GM21786 (cell line): ENCODE measurements around the gene NAALADL2.
A peak's percentile ranks its signal among the peaks of the same experiment; 100 is the strongest.

ENCODE experiments used
- ATAC-seq: cut with Tn5 transposase; IDR thresholded peaks from one replicate; pipeline ENCODE4 v1.9.1; 2021; ENCODE audit not compliant: unreplicated experiment

NAALADL2 gene

DNA sequence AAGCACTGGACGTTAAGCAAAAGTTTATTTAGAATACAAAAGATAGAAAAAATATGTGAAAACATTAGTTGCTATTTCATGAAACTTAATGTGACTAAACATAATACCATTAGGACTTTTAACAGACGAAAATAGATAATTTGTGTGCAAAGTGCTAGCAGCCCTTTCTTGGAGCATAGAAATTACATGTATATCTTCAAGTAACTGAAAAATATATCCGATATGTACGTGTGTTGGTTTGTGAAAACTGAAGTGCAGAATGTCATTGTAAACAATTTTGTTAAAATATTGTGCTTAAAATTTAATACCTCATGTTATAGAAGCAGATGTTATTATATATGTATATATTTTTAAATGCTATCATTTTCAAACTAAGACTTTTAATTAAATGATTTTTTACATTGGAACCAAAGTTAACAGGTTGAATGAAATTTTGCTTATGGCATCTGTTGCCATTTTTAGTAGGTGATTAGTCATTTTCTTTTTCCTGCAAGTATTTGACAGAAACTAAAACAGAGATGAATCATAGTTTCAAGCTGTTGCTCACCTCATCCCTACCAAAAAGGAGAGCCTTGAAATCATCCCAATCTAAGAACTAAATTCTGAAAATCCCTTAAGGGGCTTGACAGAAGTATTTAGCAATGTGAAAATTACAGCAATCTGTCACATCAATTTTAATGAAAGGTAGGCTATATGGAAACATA is 334.8 kb downstream of the NAALADL2 start:
- peak; percentile 82 for ATAC-seq

DNA sequence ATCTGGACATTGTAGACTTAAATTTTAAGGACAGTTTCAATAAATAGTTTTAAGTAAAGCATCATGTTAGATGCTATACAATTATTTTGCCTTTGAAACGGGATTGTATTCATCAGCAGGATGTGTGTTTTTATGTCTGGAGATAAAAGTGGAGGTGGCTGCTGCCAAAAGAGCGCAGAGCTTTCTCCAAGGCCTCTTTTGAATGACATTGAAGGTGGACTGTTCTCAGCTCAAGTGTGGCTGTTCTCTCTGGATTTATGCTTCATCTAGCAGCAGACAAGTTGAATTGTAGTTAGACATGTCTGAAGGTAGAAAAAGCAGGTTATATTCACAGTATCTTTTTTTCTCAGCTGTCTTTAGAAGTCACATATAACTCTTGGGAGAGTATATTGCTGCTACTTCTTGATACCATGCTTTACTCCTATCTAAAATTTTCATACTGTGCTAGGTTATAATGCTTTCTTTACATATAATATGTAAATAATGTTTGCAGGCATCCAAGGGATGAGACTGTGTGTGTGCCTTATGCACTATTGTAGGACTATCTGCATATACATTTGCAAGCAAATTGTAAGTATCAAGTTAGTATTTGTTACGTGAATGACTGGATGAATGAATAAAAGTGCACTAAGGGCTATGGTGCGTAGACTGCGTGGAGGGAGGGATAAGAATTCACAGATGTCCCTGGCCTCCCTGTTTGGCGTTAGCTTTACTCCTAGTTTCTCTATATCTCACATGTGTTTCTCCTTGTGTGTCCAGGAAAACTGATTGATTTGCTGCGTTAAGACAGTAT is 340.1 kb downstream of the NAALADL2 start:
- ATAC-seq = no peak

DNA sequence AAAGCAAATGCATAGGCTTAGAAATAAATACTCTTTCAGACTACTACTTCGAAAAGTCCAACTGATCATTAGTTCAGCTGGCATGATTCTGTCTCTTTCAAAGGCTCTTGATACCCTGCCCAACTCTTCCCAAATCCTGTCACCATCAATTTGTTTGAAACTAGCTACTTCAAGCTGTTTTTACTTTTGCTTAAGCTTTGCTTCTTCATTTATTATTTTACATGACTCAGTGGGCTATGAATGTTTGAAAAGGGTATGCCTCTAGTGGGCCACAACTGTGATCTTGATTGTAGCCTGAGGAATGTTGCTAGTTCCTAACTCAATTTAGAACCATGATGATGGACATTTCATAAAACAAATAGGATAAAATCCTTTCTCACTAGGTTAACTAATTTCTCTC is 340.8 kb downstream of the NAALADL2 start:
- ATAC-seq = no peak

DNA sequence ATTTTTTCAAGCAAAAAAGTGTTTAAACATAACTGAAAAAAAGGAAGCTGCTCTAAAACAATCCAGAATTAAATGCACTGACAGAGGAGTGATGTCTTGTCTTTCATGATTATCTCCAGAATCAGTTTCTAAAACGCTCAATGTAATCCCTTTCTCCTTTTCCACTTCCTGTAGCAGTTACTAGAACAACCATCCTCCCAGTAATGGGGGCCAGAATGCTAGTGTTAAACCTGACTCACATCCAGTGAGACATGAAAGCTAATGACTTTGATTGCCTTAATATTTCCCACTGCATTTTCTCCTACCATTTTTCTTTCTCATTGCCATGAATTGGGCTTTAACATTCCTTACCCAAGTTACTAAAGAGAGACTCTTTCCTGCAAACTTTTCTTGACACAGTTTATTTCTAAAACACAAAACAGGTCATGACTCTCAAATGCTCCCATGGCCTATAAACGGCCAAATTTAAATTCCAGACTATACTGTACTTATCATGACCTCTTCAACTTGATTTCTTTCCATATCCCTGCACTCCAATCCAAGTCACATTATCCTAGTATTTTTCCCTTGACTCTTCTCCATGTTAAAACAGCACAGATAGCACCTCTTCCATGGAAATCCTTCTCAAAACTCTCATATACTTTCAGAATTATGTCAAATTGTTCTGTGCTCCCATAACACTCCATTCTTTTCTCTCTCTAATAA is 341.4 kb downstream of the NAALADL2 start:
- no peak for ATAC-seq

DNA sequence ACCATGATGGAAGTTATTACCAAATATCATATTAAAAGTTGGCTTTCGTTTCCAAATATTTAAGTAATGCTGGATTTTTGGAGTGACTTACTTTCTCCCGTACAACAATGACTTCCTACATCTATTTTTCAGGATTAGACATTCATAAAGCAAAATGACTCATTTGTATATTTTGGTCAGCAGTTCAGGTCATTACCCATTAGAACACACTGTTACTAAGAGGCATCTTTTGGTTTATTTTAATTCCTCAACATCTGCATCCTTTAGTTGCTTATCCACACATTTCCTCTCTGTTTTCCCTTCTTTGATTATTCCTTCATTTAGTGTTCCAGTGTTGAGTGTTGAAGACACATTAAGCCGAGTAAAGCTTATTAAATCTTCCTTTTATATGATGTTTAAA is 348.2 kb downstream of the NAALADL2 start:
- ATAC-seq = no peak

DNA sequence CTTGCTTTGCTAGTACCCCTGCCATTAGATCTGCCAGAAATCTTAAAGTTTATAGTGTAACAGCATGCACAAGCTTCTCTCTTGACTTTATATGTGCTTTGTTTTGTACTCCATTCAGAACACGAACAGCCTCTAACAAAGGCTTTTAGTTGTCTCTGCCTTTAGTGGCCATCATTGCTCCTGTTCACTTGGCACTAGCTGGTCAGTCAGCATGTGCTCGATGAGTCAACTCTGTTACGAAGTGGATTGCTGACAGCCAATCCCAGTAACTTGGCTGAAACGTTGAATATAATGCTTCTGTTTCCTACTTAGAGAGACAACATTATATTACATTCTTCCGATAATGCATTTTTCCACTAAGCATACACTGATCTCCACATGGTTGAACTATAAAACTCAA is 349.2 kb downstream of the NAALADL2 start:
- no peak for ATAC-seq

DNA sequence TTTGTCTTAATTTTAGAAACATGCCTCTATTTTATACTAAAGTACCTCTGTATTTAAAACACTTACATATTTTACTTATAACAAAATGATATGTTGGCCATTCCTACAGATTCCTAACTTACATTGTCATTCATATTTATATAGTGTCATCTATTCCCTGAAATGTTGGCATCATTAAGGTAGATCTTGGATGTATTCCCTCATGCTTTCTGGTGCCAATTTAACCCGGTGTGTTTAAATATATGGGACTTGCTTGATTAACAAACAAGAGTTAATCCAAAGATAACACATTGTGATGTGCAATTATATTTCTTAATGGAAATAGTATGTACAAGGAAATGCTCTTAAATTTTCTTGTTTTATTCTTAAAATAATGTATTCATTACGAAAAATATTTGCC is 352.3 kb downstream of the NAALADL2 start:
- no peak for ATAC-seq

DNA sequence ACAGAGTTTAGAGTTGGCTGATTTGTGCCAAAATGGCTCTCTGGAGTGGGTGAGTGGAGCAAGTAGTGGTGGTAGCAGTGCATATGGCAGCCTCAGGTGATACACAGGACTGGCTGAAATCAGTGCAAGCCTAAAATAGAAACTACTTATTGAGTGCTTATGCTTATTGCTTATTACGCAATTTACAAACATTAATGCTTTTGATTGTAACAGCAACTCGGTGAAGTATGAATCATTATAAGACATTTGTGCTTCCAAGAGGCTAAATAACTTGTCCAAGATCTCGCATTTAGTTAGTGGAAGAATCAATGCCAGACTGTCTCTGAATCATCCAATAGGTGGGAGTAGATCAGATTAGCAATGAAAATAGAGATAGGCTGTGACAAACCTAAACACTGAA is 353.8 kb downstream of the NAALADL2 start:
- ATAC-seq = no peak

DNA sequence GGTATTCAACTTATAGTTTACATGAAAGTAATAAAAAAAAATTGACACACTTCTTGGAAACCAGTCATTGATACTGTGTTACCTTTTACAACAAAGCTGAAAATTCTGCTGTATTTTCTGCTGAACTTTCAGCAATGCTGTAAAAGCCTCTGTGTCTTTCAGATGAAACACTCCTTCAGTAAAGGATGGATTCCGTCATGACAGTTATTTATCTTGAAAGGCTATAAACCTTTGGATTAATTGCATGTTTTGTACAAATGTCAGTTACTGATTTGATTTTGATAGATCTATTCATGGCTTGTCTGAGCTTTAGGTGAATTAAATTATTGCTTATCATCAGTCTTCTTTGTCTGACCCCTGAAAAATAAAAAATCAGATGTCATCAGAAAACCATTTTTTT is 355.1 kb downstream of the NAALADL2 start:
- ATAC-seq = no peak

DNA sequence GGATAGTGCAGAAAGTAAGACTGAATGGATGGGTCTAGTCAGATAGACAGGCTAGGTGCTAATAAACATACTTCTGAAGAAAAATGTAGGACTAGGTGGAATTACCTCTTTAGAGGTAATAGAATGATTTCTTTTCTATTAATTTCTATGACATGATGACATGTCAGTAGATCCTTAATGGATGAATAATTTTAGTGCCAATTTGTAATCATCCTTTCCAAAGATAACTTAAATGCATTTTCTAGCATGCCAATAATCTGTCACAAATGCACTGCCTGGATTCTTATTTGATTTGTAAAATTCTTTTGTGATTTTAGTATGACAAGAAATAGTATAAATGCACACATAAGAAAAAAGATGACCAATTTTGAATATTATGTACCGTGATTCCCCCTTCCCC is 356.7 kb downstream of the NAALADL2 start:
- no peak for ATAC-seq

DNA sequence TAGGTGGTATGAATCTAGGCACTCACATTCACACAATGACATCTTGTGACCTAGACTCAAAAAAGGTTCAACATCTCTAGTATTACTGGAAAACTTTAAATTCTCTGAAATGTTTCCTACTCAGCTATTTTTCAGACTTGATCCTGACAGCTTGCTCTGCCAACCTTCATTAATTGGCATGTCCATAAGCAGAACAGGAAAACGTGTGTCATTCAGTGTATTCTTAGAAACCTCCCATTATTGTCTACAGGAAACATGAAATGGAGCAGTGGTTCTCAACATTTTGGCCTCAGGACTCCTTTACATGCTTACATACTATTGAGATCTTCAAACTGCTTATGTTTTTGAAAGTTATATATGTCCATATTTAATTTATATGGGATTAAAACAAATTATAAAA is 363.2 kb downstream of the NAALADL2 start:
- no peak for ATAC-seq

DNA sequence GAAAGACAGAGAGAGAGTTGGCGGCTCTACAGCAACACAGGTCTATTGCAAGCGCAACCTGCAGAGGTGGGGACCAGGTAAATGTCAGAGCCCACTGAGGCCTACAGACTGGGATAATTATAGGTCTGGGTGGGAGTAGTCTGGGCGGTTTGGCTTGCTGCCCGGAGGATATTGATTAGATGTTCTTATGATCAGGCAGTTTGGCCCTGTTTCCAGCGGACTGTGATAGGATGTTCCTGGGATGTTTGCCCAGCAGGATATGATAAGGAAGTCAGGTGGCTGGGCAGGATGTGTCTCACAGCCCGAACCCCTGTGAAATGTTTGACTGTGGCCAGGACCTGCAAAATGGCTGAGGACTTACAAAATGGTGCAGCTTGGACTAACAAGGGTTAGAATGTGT is 364.9 kb downstream of the NAALADL2 start:
- ATAC-seq = no peak

DNA sequence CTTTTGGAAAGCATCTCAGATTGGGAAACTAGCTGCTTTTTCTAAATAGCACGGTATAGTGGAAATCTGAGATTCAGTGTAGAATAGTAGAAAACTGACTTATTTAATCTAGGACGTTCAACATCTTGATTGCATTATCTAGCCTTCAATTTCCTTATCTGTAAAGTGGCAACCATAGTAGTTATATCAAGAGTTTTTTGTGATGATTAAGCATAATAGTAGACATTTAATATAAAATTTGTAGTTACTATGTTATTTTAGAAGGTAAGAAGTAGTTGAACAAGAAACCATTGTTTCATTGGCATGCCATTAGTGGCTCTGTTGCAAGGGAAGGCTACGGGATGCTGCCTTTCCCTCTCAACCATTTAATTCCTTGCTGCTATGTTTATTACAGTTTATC is 367.3 kb downstream of the NAALADL2 start:
- no peak for ATAC-seq

DNA sequence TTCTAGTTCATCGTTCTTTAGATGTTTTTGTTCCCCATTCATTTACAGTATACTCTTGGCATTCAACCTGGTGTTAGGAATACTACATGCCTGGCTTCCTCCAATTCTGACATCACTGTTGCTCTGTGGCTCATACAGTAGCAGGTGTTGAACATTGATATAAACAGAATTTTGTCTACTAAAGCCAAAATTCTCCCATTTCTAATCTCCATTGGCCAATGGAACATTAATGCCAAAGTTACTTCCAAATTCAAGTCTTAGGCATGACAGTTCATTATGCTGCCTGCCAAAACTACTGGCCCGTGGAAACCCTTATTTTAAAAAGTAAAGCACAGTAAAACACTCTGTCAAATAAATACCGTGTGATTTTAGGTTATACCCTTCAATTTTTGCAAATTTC is 368.0 kb downstream of the NAALADL2 start:
- ATAC-seq = no peak

DNA sequence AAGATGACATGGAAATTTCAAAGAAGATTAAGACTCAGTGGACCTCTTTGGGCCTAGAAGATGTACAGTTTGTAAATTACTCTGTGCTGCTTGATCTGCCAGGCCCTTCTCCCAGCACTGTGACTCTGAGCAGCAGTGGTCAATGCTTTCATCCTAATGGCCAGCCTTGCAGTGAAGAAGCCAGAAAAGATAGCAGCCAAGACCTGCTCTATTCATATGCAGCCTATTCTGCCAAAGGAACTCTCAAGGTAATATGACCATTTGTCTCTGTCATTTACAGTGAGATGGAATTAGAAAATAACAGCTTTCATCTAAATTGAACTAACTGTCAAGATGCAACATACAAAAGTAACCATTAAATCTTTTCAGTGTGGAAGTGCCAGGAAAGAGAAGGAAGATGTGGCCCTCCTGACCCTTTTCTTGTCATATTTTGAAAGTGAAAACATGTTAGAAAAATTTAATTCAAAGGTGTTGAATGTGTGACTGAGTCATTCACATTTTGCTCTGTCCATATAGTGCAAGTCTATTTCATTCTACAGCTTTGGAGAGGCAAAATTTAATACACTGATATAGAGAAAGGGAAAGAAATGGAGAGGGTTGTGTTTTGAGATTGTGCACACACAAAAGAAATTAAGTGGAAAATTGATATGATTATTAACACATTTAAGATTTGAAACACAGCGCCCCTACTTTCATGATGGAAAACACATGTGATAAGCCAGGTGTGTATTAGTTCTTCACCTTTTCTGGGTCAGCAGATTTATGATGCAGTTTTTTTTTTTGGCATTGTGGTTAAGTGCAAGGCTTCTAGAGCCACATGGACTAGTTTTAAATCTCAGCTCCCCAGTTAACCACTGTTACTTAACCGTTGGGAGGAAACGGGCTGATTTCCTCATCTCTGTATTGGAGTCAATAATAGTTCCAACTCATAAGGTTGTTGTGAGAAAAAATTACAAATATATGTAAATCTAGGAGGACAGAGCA is 375.1 kb downstream of the NAALADL2 start:
- no peak for ATAC-seq

DNA sequence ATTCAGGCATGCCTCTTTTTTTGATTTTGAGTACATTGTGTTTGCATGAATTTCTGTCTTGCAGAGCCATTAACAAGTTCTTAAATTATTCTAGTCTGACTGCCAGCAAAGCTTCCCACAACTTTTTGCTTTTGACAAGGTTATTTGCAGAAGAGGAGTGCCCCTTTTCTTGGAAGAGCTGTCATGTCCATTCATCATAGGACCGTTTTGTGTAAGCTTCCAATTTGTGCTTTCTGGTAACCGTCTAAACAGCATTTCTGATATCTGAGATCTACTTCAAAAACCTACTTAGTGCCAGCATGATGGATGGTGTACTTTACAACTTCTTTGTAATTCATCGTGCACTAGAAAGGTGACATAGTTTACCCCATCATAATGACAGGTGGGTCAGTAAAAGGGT is 379.7 kb downstream of the NAALADL2 start:
- no peak for ATAC-seq

DNA sequence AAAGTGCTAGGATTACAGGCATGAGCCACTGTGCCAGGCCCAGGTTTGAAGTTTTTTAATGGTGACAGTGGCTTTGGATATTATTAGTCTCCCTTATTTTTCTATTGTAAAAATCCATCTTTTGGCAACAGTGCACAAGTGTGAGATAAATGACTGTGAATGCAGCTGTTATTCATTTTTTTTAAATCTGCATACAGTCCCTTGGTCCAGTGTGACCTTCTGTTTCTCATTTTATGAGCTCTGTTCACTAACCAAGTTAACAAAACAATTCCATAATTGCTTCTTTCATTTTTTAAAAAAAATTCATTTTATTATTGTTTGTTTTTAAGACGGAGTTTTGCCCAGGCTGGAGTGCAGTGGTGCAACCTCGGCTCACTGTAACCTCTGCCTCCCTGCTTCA is 381.8 kb downstream of the NAALADL2 start:
- ATAC-seq = no peak

DNA sequence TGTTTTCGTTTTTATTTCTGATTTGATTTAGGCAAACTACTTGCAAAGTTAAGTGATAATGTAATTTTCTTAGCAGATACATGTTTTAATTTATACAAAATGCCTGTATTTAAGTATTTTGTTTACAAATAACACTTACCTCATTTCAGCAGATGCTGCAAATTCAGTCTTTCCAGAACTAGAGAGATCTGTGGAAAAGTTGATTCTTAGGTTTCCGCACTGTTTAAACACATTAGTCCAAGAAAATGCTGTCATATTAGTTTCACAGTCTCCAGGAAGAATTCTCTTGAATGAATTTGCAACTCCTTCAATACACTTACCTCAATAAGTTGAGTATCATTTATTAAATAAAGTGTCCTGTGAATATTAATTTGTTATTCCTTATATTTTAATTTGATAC is 383.1 kb downstream of the NAALADL2 start:
- no peak for ATAC-seq

DNA sequence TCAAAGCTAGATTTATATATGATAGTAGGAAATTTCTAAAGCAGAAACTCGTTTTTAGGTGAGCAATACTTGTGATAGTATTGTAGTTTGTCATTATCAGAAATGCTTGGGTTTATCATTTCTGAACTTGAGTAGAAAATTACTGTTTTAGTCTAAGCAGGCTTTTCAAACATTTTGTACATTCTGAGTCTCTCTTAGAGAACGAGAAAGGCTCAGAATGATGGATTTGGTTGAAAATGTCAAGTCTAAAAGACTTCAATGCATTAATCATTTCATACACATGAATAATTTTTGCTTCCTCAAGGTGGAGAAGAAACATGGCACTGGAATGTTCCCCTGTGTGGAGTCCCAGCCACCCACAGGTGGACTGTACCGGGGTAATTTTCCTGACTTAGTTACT is 387.1 kb downstream of the NAALADL2 start:
- ATAC-seq = no peak

DNA sequence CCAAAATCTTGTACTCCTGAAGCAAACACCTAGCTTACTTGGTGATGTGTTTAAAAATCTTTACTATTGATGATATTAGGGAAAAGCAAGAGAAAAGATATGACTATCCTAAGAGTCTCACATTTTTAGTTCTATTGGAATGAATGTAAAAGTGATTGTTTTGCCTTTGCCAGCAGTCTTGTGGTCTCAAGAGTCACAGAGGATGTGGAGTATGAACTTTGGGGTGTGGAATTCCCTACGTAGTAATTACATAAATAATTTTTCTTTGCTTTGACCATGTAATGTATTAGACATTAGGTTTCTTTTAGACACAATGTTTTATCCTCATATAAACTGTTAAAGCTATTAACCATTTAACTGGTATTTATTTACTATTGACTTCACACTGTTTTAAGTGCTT is 387.6 kb downstream of the NAALADL2 start:
- no peak for ATAC-seq

DNA sequence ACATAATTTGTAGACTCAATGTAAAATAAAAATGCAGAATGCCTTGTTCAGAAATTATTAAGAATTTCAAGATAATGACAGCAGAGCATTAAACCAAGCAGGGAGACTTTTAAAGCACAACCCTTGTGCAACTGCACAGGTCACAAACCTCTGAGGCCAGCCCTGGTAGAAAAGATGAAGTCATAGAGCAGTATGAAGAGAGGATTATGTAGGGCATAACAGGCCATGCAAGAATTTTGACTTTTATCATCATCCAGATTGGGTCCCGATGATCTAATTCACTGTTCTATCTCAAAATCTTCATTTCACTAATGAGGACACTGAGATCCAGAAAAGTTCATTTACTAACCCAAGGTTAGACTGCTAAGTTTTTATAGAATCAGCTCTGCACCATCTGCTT is 388.5 kb downstream of the NAALADL2 start:
- no peak for ATAC-seq
